Loucy (cell line): Measurements from ENCODE around the gene FAM187B.

Experiments
- EZH2phosphoT487 ChIP-seq: fragments of 200-600 bp; IDR thresholded peaks from 2 replicates; pipeline ENCODE4 v1.6.1; 2018; ENCODE audit warnings: antibody characterized with exemption, mild to moderate bottlenecking, moderate library complexity, borderline replicate concordance
- TF ChIP-seq, protein P1 (sequence below): fragments of 200-600 bp; sonication (generic); conservative IDR thresholded peaks from 2 replicates; pipeline ENCODE4 v1.5.1; 2014; ENCODE audit warnings: mild to moderate bottlenecking, antibody characterized with exemption, low read length

- TF ChIP-seq, protein P1, sequence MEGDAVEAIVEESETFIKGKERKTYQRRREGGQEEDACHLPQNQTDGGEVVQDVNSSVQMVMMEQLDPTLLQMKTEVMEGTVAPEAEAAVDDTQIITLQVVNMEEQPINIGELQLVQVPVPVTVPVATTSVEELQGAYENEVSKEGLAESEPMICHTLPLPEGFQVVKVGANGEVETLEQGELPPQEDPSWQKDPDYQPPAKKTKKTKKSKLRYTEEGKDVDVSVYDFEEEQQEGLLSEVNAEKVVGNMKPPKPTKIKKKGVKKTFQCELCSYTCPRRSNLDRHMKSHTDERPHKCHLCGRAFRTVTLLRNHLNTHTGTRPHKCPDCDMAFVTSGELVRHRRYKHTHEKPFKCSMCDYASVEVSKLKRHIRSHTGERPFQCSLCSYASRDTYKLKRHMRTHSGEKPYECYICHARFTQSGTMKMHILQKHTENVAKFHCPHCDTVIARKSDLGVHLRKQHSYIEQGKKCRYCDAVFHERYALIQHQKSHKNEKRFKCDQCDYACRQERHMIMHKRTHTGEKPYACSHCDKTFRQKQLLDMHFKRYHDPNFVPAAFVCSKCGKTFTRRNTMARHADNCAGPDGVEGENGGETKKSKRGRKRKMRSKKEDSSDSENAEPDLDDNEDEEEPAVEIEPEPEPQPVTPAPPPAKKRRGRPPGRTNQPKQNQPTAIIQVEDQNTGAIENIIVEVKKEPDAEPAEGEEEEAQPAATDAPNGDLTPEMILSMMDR, result no peak
- TF ChIP-seq EZH2phosphoT487, result no peak
Measured at GRCh38 chr19:35267353-35267817, 38.8 kb upstream of the FAM187B start.
